ENCODE results near the gene RAPGEF3.

The RAPGEF3 gene

DNA sequence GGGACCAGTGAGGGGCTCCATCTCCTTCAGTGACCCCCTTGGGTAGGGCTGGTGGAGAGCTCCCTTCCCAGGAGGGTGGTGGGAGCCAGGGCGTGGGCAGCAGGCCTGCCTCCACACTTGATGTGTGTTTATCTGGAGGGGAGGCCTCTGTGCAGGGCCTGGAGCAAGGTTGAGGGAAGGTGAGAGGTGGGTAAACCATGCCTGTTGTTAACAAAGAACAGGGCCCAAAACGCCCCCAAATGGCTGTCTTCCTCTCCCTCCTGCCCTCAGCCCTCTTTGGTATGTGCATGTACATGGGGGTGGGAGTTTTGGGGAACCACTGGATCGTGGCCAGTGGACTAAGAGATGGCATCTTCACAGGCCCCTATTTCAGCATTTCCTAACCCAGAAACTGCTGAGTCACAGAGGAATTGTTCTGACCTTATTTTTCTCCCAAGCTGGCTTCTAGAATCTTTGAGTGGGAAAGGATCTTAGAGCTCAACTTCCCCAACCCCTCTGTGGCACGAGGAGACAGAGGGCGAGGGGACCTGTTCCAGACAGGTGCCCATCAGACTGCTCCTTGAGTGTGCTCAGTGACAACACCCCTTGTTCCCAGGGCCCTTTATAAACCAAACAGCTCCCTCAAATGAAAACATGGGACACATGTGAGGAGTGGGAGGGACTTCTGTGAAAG lies 17.9 kb upstream of the RAPGEF3 start:
- DNase-seq = no peak

DNA sequence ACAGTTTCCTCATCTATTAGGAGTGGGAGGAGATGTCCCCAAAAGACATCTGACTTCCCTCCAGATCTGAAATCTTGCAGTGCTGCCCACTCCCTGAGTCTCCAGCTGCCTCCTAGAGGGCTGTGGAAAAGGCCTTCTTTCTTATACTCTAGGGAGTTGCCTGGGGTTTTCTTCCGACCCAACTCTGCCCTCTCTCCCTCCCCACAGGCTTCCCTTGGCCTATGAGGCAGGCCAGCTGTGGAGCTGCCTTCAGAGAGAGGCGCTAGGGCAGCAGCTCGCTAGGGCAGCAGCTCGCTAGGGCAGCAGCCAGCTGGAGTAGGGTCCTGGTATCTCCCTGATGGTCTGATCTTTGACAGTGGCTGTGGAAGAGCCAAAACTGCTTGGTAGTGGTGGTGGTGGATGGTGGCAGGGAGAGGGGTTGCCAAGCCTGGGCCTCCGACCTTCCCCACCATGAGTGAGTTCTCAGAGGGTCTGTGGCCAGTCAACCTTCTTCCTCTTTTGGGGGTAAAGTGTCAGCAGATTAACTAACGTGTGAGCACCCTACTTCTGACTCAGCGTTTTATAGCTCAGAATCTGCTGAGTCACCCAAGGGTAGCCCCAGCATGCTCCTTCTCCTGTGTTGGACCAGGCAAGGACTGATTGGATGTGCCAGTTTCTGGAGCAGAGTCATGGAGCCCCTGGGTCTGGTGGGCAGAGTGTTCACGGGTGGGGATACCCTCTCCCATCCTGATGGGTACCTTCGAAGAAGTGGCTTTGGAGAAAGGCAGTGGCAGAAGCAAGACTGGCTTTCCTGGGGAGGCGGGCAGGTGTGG lies 16.6 kb upstream of the RAPGEF3 start:
- DNase-seq = no peak

DNA sequence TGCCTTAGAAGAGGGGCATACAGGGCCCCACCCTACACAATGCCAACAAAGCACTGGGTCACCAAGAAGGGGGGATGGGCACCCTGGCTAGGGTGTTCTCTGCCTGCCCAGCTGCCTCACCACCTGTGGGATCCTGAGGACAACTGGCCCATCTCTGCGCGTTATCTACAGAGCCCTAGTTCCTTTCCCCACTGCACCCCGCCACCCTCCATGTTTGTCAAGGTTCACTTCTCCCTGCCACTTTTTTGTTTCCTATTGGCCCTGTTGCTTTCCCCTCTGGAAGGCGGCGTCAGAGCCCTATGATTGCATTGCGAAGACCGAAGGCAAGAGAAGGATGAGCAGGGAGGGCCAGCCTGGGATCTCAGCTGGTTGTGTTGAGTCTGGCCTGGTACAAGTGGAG lies 16.0 kb upstream of the RAPGEF3 start:
- DNase-seq = no peak

DNA sequence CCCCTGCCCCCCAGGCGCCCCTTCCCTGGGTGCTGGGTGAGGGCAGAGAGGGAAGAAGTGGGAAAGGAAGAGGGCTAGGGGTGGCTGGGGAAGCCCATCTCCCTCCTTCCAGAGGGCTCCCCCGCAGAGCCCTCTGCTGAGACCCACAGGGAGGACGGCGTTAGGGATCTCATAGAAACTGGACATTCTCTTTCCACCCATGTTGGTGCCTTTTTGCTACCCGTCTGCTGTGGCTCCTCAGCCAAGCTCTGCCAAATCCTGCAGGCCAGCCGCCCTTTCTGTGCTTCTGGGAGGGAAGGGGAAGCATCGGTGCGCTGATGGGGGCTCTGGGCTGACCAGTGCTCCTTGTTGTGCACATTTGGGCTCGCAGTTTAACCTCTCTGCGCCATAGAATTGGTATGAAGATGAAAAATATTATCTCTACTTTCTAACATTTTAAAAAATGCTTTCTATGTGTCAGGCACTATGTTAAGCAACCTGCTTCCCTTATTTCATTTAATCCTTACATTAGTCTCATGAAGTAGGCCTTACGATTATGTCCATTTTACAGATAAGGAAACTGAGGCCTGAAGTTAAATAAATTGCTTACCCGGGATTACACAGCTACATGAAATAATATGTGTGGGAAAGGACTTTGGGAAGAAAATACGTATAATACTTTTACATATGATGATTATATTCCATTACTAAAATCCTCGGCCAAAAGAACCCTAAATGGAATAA lies 15.3 kb upstream of the RAPGEF3 start:
- DNase-seq = no peak

DNA sequence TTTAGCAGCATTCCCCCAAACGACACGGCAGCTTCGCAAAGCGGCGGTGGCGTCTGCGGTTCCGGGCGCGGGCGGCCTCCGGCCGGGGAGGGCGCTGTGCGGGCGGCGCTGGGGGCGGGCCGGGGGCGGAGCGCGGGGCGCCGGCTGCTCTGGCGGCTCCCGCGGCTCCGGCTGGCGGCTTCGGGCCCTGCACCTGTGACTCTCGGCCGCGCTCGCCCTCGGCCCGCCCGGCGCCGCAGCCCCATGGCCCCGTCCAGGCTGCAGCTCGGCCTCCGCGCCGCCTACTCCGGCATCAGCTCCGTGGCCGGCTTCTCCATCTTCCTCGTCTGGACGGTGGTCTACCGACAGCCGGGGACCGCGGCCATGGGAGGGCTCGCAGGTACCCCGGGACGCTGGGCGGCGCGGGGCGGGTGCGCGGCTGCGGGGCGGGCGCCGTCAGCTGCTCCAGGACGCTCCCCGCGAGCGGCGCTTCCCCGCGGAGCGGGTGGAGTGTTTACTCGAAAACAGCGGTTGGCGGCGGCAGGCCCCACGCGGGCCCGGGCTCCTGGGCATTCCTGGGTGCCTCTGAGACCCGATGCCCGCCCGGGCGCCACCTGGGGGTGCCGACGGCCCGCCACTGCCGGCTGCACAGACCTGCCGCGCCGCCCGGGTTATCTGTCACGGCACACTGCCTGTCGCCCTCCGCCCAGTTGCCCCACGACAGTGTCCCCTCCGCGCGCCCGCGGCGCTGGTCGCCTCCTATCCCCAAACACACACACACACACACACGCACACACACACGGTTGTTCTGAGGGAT lies 14.6 kb upstream of the RAPGEF3 start, which contains the start of gene SLC48A1:
TSS of gene SLC48A1 (plus strand) at position 177 of the 796 bp plus-strand sequence. CDS start at position 244, 67 bp downstream.
- DNase-seq = peak; percentile 85

DNA sequence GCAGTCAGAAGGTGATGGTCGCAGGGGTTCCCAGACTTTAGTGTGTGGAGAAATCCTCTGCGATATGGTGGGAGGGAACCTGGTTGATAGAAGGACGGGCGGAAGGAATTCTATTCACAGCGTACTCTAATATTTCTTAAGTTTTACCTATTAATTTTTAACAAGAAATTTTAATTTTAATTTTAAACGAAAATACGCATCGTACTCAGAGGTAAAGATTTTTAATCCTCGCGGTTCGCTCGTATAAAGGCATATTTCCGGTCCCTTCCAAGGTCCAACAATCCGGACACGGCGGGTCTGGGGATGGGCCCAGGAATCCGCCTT lies 14.0 kb upstream of the RAPGEF3 start:
- no peak for DNase-seq

DNA sequence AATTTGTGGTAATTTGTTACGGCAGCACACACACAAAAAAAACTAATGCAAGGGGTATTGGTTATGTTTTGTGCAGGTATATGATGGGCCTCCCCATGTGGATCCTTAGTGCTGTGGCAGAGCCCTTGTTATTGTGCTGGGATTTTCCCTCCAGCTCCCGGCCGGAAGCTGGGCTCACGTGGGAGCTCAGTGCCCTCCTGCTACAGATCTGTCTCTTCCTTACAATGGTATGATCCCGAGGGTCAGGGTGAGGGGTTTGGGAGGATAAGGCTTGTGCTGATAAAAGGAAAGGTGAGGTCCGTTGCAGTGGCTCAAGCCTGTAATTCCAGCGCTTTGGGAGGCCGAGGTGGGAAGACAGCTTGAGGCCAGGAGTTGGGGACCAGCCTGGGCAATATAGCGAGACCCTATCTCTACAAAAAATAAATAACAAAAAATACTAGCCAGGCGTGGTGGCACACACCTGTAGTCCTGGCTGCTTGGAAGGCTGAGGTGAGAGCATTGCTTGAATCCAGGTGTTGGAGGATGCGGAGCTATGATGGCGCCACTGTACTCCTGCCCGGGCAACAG lies 13.5 kb upstream of the RAPGEF3 start:
- DNase-seq = no peak

DNA sequence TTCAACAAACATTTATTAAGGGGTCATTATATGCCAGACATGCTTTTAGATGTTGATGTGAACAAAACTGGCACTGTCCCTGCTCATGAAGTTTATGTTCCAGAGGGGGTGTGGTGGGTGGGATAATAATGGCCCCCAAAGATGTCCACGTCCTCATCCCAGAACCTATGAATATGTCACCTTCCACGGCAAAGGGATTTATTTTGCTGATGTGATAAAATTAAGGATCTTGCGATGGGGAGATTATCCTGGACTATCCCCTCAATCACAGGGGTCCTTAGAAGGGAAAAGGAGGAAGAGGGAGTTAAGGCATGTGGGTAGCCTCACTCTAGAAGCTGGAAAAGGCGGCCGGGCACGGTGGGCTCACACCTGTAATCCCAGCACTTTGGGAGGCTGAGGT lies 12.6 kb upstream of the RAPGEF3 start:
- DNase-seq = no peak

DNA sequence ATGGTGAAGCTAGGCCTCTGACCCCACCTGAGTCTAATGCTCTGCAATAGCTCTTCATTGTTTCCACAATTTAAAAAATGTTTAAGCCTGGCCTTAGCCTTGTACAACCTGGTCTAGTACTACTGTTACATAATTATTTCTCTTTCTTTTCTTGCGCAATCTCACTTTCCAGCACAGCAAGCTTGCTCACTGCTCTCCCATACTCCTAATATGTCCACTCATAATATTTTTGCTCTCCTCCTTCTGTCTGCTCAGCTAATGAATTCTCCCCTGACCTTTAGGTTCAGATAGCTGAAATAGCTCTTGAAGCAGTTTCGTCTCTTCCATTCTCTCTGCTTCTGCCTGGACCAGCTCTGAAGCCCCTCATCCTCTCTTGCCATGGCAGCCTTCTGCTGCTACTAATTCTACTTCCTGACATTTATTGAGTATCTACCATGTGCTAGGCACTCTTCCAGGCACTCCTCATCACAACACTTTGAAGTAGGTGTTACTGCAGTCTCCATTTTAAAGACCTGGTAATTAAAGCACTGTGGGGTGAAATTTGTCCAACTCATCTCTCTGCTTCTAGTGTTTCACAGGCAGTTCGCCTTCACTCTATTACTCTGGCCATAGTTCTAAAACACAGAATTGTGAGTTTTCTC lies 11.5 kb upstream of the RAPGEF3 start:
- DNase-seq = no peak

DNA sequence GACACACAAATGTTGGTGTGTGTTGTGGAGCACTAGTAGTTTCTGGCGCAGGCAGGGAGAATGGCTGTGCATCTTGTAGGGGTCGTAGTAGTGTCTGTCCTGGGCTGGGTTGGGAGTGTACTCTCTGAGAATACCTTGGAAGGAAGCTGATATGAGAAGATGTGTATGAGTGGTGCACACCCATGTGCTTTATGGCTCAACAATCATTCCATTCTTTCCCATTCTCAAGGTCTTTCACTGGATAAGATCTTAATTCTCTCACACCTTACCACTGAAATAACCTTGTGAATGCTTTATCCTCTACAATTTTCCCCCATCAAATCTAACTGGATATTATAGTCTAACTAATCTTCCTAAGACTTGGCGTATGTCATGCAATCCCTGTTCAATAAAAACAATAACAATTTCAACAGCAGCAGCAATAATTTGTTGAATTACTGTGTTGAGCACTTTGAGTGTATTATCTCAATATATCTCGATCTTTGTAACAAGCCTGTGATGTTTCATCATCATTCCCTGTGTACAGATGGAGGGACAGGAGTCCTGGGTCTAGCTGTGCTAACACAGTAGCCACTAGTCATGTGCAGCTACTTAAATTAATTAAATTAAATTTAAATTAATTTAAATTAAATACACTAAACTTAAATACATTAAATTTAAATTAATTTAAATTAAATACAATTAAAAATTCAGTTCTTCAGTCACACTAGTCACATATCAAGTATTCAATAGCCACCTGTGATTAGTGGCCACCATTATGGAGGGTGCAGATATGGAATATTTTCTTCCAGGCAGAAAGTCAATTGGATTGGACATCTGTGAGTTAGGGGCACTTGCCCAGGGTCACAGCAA lies 10.8 kb upstream of the RAPGEF3 start:
- no peak for DNase-seq

DNA sequence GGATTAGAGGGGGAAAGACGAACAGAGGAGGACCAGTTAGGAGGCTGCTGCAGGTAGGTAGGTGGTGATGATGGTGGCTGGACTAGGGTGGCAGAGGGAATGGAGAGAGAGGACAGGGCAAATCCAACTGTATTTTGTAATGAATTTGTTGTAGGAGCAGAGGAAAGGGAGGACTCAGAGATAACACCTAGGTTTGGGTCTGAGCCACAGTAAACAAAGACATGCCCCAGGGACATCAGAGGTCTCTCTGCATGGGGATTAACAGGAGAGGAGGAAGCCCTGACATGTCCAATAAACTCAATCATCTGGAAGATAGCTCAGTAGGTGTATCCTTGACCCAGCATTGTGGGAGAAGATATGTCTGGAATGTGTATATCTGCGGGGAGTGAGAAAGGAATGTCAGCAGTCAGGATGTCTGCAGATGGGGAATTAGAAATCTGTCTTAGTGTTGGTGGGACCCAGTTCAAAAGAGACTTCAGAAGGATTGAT lies 9.7 kb upstream of the RAPGEF3 start:
- DNase-seq = no peak

DNA sequence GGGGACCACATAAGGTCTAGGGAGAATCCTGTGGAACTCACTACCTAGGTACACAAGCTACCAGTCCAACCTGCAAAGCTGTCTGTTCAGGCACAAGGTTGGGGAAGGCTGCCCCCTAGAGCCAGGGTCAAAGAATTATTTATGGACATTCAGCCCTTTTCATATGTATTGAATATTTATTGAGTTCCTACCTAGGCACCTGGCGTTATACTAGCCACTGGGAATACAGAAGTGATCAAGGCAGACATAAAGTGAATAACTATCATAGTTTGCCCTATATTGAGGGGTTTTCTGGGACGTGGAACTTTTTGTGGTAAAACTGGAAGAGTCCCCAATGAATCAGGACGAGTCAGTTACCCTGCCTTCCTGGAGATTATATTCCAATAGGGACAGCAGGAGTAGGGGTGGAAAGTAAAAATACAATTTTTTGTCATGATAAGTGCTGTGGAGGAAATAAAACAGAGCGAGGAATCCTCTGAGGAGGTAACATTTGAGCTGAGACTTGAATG lies 8.6 kb upstream of the RAPGEF3 start:
- DNase-seq = peak; percentile 70

DNA sequence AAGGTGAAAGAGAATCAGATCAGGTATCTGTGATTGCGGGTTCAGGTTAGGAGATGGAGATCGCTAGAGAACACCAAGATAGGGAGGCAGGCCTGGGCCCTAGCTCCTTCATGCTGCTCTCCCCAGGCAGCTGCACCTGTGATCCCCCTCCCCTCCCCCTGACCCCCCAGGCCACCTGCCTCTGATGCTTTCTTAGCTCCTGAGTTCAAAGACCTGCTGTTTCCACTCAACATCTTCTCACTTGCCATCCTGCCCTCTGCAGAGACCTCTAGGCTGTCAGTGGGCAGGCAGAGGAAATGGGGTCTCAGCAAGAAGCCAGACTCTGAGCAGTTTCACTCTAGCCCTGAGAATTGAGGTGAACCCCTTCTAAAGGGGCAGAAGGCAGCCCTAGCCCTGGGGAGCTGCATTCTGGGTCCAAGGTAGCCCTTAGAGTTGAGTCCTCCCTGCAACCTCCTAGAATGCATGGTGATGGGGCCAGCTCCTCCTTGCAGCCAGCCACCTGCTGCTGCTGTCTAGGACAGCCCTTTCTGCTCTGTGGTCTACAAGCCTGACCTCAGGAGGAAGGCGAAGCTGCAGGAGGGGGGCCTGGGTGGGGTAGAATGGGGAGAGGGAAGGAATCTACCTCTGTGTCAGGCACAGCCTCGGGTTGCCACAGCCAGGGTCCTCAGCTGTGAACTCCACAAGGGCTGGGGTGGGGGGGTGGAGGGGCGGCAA lies 8.0 kb upstream of the RAPGEF3 start:
- peak; percentile 32 for DNase-seq

DNA sequence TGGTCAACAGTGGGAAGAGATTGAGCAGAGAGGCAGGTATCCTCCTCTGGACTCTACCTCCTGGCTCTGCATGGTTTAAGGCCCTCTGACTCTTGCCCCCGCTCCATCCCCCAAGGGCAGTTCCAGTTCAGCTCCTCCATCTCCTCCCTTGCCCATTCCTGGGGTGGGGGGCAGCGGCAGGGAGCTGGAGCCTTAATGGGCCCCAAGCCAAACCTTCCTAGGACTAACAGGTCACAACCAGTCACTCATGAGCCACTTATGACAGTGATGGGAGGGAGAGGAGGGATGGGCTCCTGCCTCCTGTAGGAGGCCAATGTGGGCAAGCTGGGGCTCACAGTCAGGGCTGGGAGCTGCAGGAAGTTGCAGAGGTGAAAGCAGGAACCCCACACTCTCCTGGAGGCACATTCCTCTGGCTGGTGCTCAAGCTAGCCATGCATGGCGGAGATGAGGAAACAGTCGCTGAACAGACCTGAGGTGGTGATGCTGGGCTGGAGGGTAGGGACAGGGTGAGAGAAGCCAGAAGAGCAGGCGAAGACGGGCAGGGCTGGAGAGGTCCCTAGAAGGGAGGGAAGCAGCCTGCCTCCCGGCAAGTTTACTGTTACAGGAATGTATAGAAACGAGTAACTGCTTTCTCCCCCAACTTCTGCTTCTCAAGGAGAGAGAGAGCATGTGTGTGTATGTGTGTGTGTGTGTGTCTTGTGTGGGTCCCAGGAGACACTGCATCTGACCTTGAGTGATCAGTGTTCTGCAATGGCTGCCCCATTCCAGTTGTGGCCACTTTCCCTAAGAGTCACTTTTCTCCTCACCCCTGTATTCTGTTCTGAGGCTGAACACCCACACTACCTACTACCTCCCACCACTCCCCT lies 5.0 kb upstream of the RAPGEF3 start:
- no peak for DNase-seq

DNA sequence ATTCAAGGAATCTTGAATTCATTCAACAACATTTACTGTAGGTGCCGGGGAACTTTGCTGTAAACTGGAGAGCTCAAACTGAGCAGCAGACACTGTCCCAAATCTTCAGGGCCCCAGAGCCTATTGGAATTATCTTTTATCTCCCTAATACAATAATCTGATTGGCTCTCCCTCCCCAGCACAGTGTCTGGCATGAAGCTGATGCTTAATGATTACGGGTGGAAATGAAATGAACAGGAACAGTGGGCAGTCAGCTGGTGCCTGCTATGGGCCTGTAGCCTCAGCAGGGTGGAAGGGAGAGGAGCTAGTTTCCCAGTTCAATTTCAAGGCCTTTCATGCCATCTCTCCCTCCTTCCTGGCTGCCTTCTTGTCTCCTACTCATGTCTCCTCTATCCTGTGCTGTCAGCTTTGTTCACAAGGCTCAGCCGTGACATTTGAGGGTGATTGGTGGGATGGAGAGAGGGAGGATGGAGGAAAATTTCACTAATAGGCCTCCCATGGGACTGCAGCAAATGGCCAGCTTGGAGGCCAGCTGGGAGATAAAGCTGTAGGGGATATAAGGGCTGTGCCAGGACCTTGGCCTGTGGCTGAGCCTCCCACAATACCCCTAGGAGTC lies 4.3 kb upstream of the RAPGEF3 start:
- no peak for DNase-seq

DNA sequence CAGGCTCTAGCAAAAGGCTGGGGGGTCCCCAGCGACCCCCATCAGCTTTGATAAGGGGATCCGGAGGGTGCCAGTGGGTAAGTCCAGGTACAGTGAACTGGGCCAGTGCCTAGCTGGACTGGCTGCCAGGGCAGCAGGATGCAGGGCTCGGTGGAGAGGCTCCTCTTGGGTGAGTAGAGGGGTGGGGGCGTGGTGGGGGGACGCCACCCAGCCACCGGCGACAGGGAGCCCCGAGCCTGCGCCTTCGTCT lies 171 bp downstream of the RAPGEF3 start:
- DNase-seq = no peak

DNA sequence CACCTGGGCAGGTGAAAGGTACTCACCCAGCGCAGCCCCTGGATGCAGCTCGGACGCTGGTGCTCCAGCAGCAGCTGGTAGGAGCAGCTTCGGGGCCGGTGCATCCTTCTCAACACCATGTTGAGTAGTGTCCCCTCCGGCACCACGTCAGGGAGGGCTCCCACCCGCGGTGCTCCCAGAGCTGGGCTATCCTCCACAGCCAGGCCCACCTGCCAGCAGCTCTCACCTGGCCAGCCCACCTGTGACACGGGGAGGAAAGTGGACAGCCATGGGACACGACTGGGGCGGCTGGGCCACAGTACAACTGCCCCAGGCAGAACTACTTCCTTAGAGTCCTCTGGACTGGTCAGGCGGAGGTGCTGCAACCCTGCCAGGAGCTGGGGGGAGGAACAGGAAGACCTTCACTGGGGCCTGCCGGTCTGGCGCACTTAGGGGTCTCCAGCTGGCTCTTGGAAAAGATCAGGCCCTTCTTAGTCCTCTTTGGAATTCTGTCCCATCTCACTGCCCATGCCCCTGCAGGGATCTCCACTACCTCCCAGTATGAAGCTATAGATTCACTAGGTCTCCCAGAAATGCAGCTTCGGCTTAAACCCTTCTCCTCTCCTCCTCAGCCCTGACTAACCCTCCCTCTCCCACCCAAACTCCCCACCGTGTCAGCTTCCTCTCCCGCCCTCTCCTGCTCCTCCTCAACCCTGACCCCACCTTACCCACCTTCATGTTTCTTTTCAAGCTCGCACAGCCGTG lies 668 bp downstream of the RAPGEF3 start:
- no peak for DNase-seq

DNA sequence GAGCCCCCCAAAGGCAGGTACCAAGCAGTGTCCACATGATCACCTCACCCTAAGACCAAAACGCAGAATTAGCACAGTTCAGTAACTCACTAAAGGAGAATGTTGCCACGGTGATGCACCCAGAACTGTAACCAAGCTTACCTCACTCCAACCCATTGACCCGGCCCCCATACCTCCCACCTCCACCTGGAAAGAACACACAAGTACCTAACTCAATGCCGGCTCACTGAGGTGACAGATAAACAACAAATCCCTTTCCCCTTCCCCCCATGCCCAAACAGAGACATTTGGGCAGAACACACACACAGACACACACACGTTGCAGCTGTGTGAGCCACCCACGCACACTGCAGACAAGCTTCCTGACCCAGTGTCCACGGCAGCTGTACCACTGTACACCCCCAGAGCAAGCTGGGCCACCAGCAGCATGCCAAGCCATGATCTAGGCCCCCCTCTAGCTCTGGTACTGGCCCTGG lies 1.3 kb downstream of the RAPGEF3 start:
- DNase-seq = no peak

All from activated T-cell treated with anti-CD3 and anti-CD28 coated beads, Interleukin-2, amount 50 U/mL, for 1 hour (primary cell).